ENCODE measurements around the gene ODR4. TPM values are rescaled to one million over a fixed set of nuclear protein-coding genes. Genes with fewer than 3 reads are reported as not detected.

The ODR4 gene
- polyA plus RNA-seq, 1 donor (not counting 4 experiments of a cell fraction or from before 2014, with no cell fraction given), result 20.0 TPM

DNA sequence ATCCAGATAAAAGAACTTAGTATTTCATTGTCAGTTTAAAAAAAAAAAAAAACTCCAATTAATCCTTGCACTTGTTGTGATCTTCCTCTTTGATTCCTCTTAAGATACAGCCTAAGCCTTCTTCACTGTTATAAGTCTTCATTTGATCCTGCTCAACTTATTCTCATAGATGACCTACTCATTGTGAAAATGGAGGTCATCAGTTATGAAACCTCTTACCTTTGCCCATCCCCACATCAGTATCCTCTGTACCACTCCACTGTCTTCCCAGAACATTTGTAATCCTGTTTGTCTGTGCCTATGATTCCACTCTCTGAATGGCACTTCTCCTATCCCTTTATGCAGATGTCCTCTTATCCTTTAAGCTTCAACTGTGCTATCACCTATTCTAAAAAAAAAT lies 28.0 kb downstream of the ODR4 start:
- FAIRE-seq, result no peak
- H3K36me3 ChIP-seq (ENCODE audit: control insufficient read depth in 2 of 2, extremely low read depth in 1 of 2, insufficient read depth in 2 of 2, low read length in 2 of 2), result peaks cover 1 to 4% of the 10 kb centered on the region in 2 experiments
- no peak overlapping the region for H3K4me3 ChIP-seq (ENCODE audit: control insufficient read depth in 2 of 3, extremely low read depth in 1 of 3, insufficient read depth in 2 of 3, low read depth in 1 of 3, low read length in 3 of 3)

DNA sequence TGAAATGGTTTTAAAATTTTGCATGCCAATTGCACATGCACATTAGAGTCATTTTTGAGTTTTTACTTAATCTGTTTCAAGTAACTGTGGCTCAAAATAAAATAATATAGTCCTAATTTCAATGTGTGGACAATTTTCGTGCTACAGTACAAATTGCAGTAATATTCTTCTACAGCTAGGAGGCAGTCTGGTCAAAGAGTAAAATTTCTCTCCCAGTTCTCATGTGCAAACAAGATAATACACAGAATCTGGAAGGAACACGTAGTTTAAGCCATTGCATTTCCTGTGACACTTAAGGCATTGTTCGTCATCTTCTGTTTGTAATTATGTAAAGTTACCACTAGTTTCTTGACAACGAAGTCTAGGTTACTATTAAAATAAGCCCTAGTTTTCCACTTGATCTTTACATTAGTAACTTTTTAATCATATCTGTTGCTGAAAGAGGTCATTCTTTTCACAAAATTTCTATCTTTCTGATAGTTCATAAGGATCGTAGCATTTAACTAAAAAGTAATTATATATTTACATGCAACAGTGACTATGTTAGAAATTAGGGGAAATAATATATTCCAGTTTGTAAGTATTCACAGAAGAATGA lies 28.9 kb downstream of the ODR4 start:
- H4K20me1 ChIP-seq (ENCODE audit: control insufficient read depth, extremely low read depth, insufficient read depth, low read length), result no peaks in the 10 kb centered on the region
- no peak for TF ChIP-seq EZH2 (IDR thresholded peaks at IDR 0.05; ENCODE audit: low read length)
- TF ChIP-seq, protein P1, sequence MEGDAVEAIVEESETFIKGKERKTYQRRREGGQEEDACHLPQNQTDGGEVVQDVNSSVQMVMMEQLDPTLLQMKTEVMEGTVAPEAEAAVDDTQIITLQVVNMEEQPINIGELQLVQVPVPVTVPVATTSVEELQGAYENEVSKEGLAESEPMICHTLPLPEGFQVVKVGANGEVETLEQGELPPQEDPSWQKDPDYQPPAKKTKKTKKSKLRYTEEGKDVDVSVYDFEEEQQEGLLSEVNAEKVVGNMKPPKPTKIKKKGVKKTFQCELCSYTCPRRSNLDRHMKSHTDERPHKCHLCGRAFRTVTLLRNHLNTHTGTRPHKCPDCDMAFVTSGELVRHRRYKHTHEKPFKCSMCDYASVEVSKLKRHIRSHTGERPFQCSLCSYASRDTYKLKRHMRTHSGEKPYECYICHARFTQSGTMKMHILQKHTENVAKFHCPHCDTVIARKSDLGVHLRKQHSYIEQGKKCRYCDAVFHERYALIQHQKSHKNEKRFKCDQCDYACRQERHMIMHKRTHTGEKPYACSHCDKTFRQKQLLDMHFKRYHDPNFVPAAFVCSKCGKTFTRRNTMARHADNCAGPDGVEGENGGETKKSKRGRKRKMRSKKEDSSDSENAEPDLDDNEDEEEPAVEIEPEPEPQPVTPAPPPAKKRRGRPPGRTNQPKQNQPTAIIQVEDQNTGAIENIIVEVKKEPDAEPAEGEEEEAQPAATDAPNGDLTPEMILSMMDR (optimal IDR thresholded peaks at IDR 0.05 in 1 of 3, IDR thresholded peaks at IDR 0.05 in 1 of 3, conservative IDR thresholded peaks at IDR 0.05 in 1 of 3; ENCODE audit: extremely low read depth in 1 of 3, insufficient read depth in 2 of 3, low read length in 3 of 3), result peak in 2 of 3 experiments; percentile 54 to 66
- no peaks in the 10 kb centered on the region for H3K79me2 ChIP-seq (ENCODE audit: control insufficient read depth, insufficient read depth, low read length)
- H3K4me1 ChIP-seq (ENCODE audit: control insufficient read depth, extremely low read depth, insufficient read depth, low read length), result no peaks in the 10 kb centered on the region
- H3K4me2 ChIP-seq (ENCODE audit: control insufficient read depth, extremely low read depth, insufficient read depth, low read depth, low read length), result no peak overlapping the region
- no peaks in the 10 kb centered on the region for H3K9me3 ChIP-seq (ENCODE audit: control insufficient read depth, low read depth, low read length)
- peak overlapping the region; percentile 15 for H3K9ac ChIP-seq (ENCODE audit: control insufficient read depth, extremely low read depth, insufficient read depth, low read length)
- no peaks in the 10 kb centered on the region for H3K27me3 ChIP-seq (ENCODE audit: control insufficient read depth, extremely low read depth, insufficient read depth, low read length)
- peaks cover 1 to 9% of the 10 kb centered on the region in 2 experiments for H3K36me3 ChIP-seq (ENCODE audit: control insufficient read depth in 2 of 2, extremely low read depth in 1 of 2, insufficient read depth in 2 of 2, low read length in 2 of 2)
- peak overlapping the region; percentile 45 for H3K27ac ChIP-seq (ENCODE audit: control insufficient read depth, insufficient read depth, low read length)
- no peak overlapping the region for H3K4me3 ChIP-seq (ENCODE audit: control insufficient read depth in 2 of 3, extremely low read depth in 1 of 3, insufficient read depth in 2 of 3, low read depth in 1 of 3, low read length in 3 of 3)
- DNase-seq (ENCODE audit: low read depth, low spot score), result peak; percentile 11
- H2AFZ ChIP-seq (ENCODE audit: control insufficient read depth, low read length), result no peak overlapping the region
- FAIRE-seq, result peak; percentile 59
- dilution Hi-C loops (cut with MboI; ENCODE audit: extremely low pct_ligation_motif_present, low sequenced_read_pairs), result no loop called here
- H3K9me1 ChIP-seq (ENCODE audit: control insufficient read depth, extremely low read depth, insufficient read depth, low read length), result no peaks in the 10 kb centered on the region

More for the DNA sequence above, 28.0 kb downstream of the ODR4 start:
- Histone ChIP-seq H2AFZ (ENCODE audit: control insufficient read depth, low read length) (no peak overlapping the region), H3K4me2 (ENCODE audit: control insufficient read depth, extremely low read depth, insufficient read depth, low read depth, low read length) (no peak overlapping the region), H3K27me3 (ENCODE audit: control insufficient read depth, extremely low read depth, insufficient read depth, low read length) (no peaks in the 10 kb centered on the region), H3K9ac (ENCODE audit: control insufficient read depth, extremely low read depth, insufficient read depth, low read length) (no peak overlapping the region), H4K20me1 (ENCODE audit: control insufficient read depth, extremely low read depth, insufficient read depth, low read length) (no peaks in the 10 kb centered on the region), H3K9me1 (ENCODE audit: control insufficient read depth, extremely low read depth, insufficient read depth, low read length) (no peaks in the 10 kb centered on the region), H3K79me2 (ENCODE audit: control insufficient read depth, insufficient read depth, low read length) (no peaks in the 10 kb centered on the region), H3K4me1 (ENCODE audit: control insufficient read depth, extremely low read depth, insufficient read depth, low read length) (no peaks in the 10 kb centered on the region), H3K9me3 (ENCODE audit: control insufficient read depth, low read depth, low read length) (no peaks in the 10 kb centered on the region), H3K27ac (ENCODE audit: control insufficient read depth, insufficient read depth, low read length) (no peak overlapping the region)
- dilution Hi-C loops (cut with MboI; ENCODE audit: extremely low pct_ligation_motif_present, low sequenced_read_pairs), result no loop called here
- TF ChIP-seq, protein P1 (optimal IDR thresholded peaks at IDR 0.05 in 1 of 3, IDR thresholded peaks at IDR 0.05 in 1 of 3, conservative IDR thresholded peaks at IDR 0.05 in 1 of 3; ENCODE audit: extremely low read depth in 1 of 3, insufficient read depth in 2 of 3, low read length in 3 of 3), result no peak
- TF ChIP-seq EZH2 (IDR thresholded peaks at IDR 0.05; ENCODE audit: low read length), result no peak
- no peak for DNase-seq (ENCODE audit: low read depth, low spot score)
